ENCODE measurements around the gene ARID5B.

ARID5B gene

DNA sequence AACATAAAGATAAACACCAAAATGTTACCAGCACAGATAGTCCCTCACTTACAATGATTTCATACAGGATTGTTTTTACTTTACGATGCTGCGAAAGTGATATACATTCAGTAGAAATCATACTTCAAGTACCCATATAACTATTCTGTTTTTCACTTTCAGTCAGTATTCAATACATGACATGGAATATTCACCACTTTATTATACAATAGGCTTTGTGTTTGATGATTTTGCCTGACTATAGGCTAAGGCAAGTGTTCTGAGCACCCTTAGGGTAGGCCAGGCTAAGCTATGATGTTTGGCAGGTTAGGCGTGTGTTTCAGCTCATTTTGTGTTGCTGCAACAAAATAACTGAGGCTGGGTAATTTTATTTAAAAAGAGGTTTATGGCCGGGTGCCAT, 212.2 kb downstream of the ARID5B start:
- DNase-seq = no peak

DNA sequence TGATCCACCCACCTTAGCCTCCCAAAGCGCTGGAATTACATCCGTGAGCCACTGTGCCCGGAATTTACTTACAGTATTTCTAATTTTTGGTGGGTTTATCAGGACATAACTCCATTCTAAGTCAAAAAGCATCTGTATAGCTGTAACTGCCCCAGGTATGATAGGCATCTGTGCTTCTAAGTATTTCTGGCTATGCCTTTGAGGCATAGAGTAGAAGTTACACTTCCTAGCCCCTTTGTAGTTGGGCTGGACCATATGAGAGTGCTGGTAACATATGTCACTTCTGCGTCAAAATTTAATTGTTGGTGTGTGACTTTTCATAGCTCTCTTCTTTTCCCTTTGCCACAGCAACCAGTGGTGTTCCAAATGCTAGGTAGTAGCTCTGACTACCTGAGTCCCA, 213.8 kb downstream of the ARID5B start:
- DNase-seq = no peak

DNA sequence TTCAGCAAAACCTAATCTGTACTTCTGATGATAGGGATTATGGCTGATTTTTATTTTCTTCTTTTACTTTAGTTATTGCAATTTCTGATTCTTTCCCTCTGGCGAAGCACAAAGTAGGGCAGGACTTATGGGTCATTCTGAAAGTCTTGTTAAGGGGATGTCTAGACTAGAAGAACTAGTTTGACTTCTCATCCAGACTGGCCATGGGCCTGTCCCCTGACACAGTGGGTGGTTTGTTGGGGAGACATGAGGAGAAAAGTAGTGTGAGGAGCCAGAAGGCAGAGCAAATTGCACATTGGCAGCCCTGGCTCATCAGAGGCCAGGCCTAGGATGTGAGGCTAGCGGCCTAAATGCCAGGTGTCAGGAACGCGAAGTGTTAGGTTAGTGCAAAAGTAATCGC, 214.3 kb downstream of the ARID5B start:
- no peak for DNase-seq

DNA sequence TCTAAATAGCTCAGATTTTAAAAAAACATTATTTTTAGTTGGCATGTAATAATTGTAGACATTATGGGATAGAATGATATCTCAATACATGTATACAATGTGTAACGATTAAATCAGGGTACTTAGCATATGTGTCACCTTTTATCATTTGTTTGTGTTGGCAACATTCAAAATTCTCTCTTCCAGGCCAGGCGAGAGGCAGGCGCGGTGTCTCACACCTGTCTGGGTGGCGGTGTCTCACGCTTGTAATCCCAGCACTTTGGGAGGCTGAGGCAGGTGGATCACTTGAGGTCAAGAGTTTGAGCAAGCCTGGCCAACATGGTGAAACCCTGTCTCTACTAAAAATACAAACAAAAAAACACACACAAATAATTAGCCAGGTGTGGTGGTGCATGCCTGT, 215.4 kb downstream of the ARID5B start:
- DNase-seq = peak; percentile 8

DNA sequence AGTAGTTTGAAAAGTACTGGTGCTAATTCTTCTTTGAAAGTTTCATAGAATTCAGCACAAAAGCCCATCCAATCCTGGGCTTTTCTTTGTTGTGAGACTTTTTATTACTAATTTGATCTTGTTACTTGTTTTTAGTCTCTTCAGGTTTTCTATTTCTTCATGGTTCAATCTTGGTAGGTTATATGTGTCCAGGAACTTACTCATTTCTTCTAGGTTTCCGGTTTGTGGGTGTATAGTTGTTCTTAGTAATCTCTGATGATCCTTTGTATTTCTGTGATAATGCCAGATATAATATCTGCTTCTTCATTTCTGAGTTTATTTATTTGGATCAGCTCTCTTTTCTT, 219.7 kb downstream of the ARID5B start:
- no peak for DNase-seq

DNA sequence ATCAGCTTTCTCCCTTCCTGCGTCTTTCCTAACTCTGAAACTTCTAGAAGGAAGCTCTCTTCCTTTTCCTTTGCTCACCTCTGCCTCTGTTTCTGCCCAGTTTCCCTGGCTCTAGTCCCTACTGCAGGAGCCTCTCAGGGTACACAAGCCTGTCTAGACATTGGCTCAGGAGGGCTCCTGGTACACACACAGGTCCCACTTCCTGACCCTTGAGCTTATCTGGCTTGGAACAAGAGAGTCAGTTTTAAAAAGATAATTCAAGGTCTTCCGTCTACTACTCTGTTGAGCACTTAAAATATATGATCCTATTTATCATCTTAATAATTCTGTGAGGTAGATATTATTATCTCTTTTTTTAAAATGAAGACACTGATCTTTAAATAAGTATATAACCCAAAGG, 226.5 kb downstream of the ARID5B start:
- DNase-seq = no peak

DNA sequence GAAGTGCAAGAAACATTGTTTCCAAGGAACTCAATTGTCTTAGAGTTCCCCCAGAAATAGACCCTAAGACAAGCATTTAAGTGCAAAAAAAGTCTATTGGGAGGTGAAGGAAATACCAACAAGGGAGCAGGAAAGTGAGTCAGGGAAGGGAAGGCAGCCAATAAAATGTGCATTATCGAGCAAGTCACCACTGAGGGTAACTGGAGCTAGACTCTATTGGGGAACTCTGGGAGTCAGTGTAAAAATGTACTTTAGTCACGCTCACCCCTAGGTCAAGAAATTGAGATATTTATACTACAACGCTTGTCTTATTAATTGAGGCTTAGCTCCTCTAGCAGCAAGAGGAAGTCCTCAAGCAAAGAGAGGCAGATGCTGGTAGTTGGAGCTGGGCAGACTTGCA, 229.4 kb downstream of the ARID5B start:
- no peak for DNase-seq

DNA sequence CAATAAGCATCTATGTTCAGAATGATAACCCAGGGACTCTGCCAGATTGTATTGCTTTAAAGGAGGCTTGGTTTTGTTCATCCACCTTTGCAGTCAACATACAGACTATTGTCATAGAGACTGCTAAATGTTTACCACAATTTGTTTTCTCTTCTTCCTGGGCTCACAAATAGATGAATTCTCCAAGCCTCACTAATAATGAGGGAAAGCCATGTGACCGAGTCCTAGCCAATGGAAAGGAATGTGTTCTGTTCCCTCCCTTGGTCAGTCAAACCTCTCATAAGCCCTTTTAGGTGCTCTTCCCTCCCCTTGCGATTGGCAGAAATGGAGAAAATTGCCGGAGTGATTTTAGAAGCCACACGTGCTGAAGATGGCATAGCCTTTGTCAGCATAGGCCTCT, 230.2 kb downstream of the ARID5B start:
- no peak for DNase-seq

DNA sequence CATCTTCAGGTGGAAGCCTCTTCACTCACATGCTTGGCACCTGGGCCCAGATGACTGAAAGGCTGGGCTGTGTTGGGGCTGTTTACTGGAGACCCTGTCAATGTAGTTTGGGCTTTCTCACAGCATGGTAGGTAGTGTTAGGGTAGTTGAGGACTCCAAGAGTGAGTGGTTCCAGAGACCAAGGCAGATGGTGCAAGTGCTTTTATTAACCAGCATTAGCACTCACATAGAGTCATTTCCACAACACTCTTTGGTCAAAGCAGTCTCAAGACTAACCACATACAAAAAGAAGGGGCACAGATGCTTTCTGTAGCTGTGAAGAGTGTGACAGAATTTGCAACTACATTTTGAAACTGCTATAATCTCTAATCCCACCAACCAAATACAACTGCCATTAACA, 232.1 kb downstream of the ARID5B start:
- no peak for DNase-seq

DNA sequence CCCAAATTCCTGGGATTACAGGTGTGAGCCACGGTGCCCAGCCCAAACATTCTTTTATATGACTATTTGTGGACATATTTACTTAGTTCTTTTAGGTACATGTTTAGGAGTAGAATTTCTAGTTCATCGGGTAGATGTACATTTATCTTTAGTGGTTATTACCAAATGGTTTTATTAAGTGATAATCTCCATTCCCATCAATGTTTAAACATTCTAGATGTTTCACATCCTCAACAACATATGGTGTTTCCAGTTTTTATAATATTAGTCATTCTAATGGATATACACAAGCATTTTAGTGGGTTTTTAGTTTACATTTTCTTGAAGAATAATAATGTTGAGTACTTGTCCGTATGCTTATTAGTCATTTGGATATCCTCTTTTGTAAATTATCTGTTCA, 235.4 kb downstream of the ARID5B start:
- DNase-seq = no peak
